B cell (primary cell): ENCODE data around the gene OLFML1.

Experiments
- EZH2 ChIP-seq: IDR thresholded peaks from 2 replicates; pipeline ENCODE4 v1.6.1; 2012; ENCODE audit warnings: borderline replicate concordance, low read depth, mild to moderate bottlenecking, moderate library complexity, low read length; ENCODE audit not compliant: insufficient read depth, poor library complexity, severe bottlenecking
- TF ChIP-seq, protein P1 (sequence below): fragments of 200-600 bp; IDR thresholded peaks from one replicate; pipeline ENCODE4 v1.8.0; 2022; ENCODE audit warnings: antibody characterized with exemption, mild to moderate bottlenecking

GRCh38 chr11:7544021-7544420 is 58.7 kb downstream of the OLFML1 start:
- TF ChIP-seq, protein P1, sequence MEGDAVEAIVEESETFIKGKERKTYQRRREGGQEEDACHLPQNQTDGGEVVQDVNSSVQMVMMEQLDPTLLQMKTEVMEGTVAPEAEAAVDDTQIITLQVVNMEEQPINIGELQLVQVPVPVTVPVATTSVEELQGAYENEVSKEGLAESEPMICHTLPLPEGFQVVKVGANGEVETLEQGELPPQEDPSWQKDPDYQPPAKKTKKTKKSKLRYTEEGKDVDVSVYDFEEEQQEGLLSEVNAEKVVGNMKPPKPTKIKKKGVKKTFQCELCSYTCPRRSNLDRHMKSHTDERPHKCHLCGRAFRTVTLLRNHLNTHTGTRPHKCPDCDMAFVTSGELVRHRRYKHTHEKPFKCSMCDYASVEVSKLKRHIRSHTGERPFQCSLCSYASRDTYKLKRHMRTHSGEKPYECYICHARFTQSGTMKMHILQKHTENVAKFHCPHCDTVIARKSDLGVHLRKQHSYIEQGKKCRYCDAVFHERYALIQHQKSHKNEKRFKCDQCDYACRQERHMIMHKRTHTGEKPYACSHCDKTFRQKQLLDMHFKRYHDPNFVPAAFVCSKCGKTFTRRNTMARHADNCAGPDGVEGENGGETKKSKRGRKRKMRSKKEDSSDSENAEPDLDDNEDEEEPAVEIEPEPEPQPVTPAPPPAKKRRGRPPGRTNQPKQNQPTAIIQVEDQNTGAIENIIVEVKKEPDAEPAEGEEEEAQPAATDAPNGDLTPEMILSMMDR: no peak
- TF ChIP-seq EZH2: no peak
